AG09309 (cell line): ENCODE measurements around the gene SAA4.
"Not testable (repeated sequence)": the region's sequence is repeated elsewhere in the genome, so short reads cannot be mapped to it uniquely, and the experiment has no call there.

Experiments used
- DNase-seq: peaks from one replicate; pipeline ENCODE4 v3.0.0-alpha.2; 2010; ENCODE audit warnings: low read depth
- H3K4me3 ChIP-seq: 2 replicates; pipeline ENCODE4 v1.5.1; 2011; ENCODE audit warnings: mild to moderate bottlenecking, low read depth, low read length, moderate library complexity; ENCODE audit not compliant: control insufficient read depth
- CTCF ChIP-seq: IDR thresholded peaks from 2 replicates; pipeline ENCODE4 v1.5.1; 2011; ENCODE audit warnings: mild to moderate bottlenecking, low read depth, low read length, inconsistent platforms; ENCODE audit not compliant: insufficient read depth, control insufficient read depth; ENCODE audit errors: missing control alignments

SAA4 gene

DNA sequence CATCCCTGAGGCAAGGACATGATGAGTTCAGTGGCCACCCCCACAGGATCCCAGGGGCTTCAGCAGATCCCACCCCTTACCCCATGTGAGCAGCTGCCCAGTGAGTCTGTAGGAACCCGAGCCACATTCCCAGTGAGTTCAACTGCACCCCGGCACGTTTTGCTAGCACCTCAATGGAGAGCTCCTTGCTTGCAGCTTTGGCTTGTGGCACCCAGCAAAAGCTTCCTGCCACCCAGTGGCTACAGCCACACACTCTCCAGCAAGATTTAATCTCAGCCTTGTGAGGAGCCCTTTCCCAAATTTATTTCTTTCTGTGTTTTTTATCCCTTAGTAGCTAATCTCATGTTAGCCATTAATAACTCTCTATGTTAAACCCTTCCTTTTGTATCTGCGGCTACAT is 33.5 kb upstream of the SAA4 start:
- no peak for DNase-seq
- TF ChIP-seq CTCF = no peak
- no peak overlapping the region for H3K4me3 ChIP-seq

DNA sequence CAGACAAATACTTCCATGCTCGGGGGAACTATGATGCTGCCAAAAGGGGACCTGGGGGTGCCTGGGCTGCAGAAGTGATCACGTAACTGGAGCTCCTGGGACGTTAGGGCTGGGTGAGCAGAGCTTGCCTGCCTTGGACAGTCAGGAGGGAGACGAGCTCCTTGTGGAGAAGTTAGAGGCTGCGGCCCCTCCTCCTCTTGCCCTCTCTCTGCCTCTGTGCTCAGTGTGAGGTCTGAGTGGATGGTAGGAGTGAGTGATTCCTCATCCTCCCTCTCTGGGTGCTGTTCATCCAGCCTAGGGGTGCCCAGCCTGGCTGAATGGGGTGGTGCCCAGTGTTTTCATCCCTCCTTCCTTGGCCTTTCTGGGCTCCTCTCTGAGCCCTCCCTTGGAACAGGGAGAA is 32.6 kb upstream of the SAA4 start:
- H3K4me3 ChIP-seq, DNase-seq: not testable (repeated sequence)

DNA sequence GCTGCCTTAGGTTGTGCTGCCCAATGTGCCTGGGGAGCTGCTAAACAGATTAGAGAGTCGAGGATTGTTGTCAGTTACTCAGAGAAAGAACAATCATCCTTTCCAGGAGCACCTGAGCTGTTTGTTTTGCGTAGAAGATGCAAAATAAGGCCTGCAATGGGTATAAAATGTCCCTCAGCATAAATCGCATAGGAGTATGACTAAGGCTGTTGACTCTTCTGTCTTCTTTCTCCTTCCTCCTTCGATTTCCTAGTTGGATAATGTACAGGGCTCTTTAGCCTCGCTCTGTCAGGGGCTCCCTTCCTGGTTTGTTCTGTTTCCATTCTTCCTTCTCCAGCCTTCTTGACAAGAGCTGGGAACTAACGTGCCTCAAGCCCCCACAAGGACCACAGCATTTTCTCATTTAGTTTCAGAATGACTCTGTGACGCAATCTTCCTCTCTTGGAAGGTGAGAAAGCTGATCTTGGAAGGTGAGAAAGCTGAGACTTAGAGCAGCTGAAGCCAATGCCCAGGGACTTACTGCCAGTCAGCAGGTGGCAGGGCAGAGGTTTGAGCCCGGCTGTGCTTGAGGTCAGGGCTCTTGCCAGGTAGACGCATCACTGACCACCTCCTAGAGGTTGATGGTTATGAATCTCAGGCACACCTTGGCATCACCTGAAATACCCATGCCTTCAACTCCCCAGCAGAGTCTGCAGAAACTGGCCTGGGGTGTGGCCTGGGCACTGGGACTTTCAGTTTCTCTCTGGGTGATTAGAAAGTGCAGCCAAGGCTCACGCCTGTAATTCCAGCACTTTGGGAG is 30.9 kb upstream of the SAA4 start:
- H3K4me3 ChIP-seq, DNase-seq: not testable (repeated sequence)

- no peak for TF ChIP-seq CTCF
- DNase-seq = no peak
- H3K4me3 ChIP-seq = no peak within 1 kb of the TSS
Measured at GRCh38 chr11:18265949-18266348, 29.3 kb upstream of the SAA4 start, which contains the start of gene SAA1. SAA1 (plus strand) TSS chr11:18266264; CDS start chr11:18266888, 624 bp downstream.

GRCh38 chr11:18264677-18265555 is 28.3 kb upstream of the SAA4 start:
- TF ChIP-seq CTCF = no peak
- DNase-seq = no peak
- no peak overlapping the region for H3K4me3 ChIP-seq

- DNase-seq = no peak
- H3K4me3 ChIP-seq = no peak overlapping the region
- TF ChIP-seq CTCF = no peak
Measured at GRCh38 chr11:18264035-18264434, 27.4 kb upstream of the SAA4 start.

DNA sequence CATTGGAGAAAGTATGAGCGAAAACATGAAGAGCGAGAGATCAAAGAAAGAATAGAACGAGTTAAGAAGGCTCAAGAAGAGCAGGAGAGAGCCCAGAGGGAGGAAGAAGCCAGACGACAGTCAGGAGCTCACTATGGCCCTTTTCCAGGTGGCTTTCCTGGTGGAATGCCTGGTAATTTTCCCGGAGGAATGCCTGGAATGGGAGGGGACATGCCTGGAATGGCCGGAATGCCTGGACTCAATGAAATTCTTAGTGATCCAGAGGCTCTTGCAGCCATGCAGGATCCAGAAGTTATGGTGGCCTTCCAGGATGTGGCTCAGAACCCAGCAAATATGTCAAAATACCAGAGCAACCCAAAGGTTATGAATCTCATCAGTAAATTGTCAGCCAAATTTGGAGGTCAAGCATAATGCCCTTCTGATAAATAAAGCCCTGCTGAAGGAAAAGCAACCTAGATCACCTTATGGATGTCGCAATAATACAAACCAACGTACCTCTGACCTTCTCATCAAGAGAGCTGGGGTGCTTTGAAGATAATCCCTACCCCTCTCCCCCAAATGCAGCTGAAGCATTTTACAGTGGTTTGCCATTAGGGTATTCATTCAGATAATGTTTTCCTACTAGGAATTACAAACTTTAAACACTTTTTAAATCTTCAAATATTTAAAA is 26.2 kb upstream of the SAA4 start:
- not testable (repeated sequence) for H3K4me3 ChIP-seq, DNase-seq

DNA sequence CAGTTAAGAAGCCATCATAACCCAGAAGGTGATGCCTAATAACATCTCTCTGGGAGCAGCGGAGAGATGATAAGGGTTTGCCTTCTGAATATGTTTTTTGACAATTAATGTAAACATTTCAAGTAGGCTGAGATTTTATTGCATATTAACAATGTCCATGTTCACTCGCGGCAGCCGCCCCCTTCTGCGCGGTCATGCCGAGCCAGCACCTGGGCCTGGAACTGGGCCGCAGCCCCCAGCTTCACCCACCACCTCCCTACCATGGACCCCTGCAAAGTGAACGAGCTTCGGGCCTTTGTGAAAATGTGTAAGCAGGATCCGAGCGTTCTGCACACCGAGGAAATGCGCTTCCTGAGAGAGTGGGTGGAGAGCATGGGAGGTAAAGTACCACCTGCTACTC is 25.1 kb upstream of the SAA4 start:
- H3K4me3 ChIP-seq = no peak overlapping the region
- no peak for DNase-seq
- no peak for TF ChIP-seq CTCF
